Measurements from ENCODE around the gene TRIM38.
"Not testable (repeated sequence)": the region's sequence is repeated elsewhere in the genome, so short reads cannot be mapped to it uniquely, and the experiment has no call there.

Gene TRIM38

DNA sequence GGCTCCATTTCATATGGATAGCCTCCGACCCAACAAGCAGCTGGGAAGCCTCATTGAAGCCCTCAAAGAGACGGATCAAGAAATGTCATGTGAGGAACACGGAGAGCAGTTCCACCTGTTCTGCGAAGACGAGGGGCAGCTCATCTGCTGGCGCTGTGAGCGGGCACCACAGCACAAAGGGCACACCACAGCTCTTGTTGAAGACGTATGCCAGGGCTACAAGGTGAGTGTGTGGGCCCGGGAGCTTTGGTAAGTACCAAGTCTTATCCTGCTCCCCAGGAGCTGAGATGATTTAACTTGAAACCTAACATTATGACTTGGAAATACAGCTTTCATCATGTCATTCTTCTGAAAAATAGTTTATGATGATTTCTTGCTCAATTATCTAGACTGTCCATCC lies 4.1 kb downstream of the TRIM38 start:
- no peak for DNase-seq
- intact Hi-C loops (cut with DNase I), result no loop called here

DNA sequence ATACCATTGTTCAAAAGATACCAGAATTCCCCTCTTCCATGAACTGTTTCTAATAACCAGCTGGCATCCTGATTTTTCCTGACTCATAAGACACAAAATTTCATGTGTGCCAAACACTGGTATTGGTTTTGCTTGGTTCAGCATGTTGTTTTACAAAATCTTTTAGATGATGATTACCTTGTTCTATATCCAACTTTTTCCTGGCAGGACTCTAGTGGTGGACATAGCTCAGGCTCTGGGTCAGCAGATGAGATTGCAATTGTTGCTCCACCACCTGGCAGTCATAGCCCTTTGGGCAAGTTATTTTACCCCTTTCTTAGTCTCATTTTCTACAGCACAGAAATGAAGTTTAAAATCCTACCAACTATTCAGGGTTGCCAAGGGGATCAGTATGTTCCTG lies 6.2 kb downstream of the TRIM38 start:
- intact Hi-C loops (cut with DNase I), result no loop called here
- DNase-seq, result no peak

DNA sequence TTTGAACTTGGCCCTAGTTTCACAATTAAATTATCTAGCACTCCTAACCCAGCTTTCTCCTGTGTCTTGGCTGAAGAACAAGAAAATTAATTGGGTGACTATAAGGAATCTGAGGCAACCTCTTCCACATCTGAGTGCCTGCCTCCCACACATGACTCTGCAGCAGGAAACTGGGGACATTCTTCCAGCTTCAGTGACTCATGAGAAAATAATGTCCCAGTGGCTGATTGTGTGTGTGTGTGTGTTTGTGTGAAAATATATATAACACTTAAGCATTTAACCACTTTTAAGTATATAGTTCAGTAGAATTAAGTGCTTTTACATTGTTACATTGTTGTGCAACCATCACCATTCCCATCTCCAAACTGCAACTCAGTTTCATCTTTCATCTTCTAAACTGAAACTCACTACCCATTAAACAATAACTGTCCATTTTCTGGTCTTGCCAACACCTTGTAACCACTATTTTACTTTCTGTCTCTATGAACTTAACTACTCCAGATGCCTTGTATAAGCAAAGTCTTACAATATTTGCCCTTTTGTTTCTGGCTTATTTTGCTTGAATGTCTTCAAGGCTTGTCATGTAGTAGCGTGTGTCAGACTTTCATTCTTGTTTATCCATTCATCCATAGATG lies 8.7 kb downstream of the TRIM38 start:
- intact Hi-C loops (cut with DNase I), result no loop called here
- peak in 1 of 10 donors; percentile 17 for DNase-seq

DNA sequence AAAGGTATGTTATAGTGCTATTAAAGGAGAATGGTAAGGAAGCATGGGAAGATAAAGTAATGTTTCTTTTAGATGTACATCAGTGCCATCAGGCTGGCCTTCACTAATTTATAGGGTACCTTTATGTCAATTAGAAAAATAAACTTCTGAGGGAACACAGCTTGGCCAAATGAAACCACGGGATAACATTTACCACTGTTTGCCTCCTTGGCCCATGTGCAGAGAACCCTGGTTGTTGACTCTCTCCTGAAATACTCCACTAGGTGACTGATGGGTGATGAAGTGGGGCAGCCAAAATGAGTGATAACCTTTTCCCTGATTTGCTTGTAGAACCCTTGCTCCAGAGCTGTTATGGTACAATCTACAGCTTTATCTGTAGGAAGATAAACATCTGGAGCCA lies 9.5 kb downstream of the TRIM38 start:
- intact Hi-C loops (cut with DNase I), result no loop called here

DNA sequence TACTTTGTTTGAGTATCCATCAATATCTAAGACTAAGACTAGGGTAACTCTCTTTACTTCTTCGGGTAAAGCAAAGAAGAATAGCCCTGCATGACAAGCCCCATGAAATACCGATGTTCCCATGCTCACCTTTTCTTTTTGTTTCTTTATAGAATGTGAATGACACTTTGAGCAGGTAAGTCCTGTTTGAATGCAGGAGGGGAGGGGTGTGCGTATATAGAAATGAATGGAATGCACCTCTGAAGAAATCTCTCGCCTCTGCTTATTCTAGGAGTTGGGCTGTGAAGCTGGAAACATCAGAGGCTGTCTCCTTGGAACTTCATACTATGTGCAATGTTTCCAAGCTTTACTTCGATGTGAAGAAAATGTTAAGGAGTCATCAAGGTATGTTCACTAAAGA lies 10.3 kb downstream of the TRIM38 start:
- no peak for DNase-seq

More for the DNA sequence above, 9.5 kb downstream of the TRIM38 start:
- DNase-seq, result no peak

DNA sequence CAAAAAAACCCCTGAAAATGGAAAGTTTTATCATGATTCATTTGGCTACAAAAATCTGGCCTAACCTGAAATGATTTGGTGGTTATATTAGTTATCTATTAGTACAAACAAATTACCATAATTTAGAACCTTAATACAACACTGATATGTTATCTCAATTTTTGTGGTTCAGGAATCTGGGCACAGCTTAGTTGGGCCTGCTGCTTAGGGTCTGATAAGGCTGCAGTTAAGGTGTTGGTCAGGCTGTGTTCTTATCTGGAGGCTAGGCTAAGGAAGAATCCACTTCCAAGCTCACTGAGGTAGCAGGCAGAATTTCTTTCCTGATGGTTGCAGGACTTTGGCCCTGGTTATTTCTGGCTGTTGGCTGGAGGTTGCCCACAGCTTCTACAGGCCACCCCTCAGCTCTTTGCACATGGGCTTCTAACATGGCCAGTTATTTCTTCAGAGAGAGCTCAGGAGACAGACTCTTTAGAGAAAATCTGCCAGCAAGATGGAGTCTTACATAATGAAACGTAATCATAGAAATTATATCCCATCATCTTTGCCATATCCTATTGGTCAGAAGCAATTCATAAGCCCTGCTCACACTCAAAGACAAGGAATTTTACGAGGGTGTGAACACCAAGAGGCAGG lies 11.4 kb downstream of the TRIM38 start:
- DNase-seq, result no peak
- intact Hi-C loops (cut with DNase I), result no loop called here

More for the DNA sequence above, 10.3 kb downstream of the TRIM38 start:
- intact Hi-C loops (cut with DNase I), result no loop called here

DNA sequence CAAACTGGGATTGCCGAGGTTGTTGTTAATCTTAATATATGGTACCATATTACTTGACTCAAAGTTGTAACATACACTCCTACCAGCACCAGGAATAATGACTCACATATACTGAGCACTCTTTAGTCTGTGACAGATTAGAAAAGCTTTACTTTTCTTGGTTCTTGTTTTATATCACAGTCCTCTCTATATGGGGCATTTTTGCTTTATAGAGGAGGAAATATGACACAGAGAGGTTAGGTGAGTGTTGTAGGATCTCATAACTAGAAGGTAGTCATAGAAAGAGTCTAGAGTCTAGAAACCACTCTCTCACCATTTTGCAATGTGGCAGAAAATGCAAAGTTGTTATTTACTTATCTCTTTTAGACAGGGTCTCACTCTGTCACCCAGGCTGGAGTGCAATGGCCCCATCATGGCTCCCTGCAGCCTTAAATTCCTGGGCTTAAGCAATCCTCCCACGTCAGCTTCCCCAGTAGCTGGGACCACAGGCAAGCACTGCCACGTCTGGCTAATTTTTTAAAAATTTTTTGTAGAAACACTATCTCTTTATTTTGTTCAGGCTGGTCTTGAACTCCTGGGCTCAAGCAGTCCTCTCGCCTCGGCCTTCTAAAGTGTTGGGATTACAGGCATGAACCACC lies 13.4 kb downstream of the TRIM38 start:
- DNase-seq, result no peak
- intact Hi-C loops (cut with DNase I), result no loop called here

DNA sequence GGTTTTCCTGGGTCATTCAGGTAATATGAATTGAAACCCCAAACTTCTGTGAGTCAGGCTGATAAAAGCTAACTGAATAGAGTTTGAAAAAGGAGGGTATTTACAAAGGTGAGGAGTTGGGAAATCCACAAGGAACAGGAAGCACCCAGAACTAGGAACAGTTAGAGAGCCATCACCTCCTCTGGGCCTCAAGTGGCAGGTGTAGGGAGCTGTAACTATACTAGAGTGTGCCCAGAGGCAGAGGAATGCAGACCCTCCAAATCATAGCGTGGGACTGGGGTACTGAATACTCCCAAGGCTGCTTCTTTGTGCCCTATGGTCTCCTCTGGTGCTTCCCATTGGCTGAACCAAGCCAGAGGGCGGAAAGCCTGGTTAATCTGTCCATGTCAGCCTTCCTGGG lies 18.3 kb downstream of the TRIM38 start:
- intact Hi-C loops (cut with DNase I), result no loop called here
- DNase-seq, result no peak

DNA sequence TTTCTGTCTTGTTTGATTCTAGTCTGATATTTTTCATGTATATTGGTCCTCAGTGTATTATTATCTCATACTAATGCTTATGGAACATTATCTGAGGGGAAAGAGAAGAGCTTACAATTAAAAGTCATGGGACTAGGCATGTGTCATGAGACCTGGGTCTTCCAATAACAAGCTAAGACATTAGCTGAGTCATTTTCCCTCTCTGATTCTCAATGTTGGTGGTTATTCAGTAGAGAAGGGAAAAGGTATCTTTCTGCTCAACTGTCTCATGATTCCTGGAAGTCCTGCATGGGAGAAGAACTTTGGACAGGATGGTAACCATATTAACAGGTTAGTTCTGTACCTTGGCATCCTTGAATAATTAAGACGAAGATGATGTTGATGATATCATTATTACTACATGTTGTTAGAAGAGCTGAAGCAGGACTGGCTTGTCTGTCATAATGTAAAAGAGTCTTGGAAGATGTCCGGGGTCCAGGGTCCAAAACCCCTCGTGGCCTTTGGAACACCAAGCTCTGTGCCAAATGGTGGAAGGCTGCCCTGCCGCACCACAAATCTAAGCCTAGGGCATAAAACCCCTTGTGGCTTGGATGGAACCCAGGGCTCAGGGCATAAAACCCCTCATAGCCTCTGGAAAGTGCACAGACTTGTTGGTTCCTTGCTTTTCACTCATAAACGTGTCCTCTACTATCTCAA lies 19.1 kb downstream of the TRIM38 start:
- peak in 1 of 10 donors; percentile 54 for DNase-seq
- intact Hi-C loops (cut with DNase I), result no loop called here

DNA sequence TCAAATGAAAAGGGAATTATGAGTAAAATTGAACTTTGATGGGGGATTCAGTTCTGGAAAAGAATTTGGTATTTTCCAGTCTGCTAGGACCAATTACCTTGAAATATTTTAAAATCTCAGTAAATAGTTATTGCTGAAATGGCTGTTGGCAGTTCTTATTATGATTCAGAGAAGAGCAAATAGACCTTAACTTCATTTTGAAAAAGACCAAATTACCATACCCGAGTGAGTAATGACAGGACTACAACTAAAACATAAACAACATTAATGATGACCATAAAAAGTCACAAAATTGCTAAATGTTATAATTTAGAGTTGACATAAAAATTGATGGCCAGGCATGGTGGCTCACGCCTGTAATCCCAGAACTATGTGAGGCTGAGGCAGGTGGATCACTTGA lies 21.7 kb downstream of the TRIM38 start:
- DNase-seq, result no peak
- intact Hi-C loops (cut with DNase I), result no loop called here

DNA sequence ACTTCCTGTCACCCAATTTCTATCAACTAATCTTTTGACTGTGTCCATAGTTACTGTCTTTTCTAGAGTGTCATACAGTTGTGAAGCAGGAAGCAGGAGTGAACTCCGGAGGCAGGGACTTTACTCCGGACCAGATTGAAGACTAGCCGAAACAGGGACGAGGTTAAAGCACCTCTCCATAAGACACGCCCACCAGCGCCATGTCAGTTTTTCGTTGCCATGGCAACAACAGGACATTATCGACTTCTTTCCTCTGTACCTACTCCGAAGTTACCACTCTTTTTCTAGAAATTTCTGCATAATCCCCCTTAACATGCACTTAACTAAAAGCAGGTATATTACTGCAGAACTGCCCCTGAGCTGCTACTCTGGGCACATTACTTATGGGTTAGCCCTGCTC lies 25.2 kb downstream of the TRIM38 start:
- intact Hi-C loops (cut with DNase I), result no loop called here
- no peak for DNase-seq

DNA sequence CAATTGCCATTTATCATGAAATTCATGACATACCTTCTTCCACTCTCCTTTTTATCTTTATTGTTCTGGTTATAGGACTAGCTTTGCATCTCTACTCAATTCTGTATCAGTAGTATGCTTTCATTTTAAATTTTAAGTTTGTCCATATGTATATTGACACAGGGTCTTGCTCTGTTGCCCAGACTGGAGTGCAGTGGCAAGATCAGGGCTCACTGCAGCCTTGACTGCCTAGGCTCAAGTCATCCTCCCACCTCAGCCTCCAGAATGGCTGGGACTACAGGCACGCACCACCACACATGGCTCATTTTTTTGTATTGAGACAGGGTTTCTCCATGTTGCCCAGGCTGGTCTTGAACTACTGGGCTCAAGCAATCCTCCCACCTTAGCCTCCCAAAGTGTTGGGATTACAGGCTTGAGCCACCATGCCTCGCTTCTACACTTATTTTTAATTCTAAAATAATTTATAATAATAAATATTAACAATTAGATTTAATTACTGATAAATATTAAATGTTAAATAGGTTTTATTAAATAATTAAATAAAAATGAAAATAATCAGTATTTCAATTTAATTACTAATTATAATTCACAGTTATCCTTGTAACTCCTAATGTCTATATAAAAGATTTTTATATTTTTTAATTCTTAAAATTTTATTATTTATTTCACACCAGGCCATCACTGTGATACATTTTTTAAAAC lies 27.7 kb downstream of the TRIM38 start:
- intact Hi-C loops (cut with DNase I), result no loop called here
- no peak for DNase-seq

DNA sequence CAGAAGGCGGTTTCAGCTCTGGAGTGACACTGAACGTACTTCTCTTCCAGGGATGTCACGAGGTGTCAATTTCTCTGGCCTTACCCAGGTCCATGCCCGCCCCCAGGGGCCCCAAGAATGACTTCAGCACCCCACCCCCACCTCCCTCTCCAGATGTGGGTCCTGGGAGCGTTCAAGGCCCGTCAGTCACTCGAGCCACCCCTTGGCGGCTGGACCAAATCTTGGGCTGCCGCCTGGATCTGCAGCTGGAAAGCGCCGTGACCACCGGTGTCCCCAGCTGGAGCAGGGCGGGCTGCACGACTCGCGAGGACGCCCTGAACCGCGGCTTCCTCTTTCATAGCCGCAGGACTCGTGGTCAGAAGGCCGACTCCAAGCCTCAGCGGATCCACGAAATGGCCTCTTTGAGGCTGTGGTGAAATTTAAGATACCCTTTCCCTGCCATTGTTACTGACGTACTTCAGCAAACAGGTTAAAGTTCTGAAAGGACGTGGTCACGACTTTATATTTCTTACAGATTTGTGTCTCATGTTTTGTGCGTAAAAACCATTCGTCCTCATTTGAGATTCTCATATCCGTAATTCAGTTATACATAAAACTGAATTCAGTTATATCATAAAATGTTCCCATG lies 29.3 kb downstream of the TRIM38 start:
- intact Hi-C loops (cut with DNase I), result no loop called here
- peak; percentile 36 to 94 (median 56) for DNase-seq

DNA sequence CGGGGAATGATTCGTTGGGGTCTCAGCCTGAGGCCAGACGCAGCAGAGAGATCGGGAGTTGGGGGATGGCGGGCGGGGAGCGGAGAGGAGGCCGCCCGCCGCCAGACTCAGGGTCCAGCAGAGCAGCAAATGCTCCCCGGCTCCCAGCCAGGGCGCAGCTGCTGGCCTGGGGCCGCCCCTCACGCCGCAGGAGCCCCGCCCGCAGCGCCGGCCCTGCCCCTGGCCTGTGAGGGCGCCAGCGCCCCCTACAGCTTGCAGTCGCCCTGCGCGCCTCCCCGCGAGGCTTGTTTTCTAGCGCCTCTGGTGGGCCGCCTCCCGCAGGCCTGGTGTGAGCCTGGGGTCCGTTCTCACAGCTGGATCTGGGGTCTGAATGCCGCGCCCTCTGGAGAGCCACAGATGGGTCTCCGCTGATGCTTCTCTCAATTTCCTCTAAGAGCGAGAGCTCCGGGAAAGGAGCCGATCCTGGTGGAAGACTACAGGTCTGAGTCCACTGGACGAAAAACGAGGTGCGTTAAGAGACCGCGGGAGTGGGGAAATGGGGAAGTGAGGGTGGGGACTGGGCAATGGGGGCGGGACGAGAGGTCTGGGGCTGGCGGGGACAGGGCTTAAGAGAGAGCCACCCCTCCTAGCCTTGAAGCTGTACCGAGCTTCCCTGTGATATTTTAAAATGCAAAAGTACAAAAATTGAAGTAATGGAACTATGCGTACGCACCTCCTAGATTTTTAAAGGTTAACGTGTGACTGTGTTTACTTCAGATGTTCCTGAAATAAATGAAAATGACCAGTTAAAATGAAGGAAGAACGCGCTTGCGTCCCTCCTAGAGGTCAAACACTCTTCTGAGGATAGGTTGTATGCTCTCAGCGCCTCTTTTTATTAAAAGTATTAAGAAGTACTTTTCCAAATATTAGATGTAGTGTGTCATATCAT lies 30.1 kb downstream of the TRIM38 start:
- DNase-seq, result peak; percentile 85 to 99 (median 92)
- intact Hi-C loops (cut with DNase I), result no loop called here

DNA sequence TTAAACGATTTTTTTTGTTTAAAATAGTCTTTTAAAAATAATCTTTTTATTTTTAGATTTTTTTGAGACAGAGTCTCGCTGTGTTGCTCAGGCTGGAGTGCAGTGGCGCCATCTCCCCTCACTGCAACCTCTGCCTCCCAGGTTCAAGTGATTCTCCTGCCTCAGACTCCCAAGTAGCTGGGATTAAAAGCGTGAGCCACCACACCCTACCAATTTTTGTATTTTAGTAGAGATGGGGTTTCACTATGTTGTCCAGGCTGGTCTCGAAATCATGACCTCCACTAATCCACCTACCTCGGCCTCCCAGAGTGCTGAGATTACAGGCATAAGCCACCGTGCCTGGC lies 30.7 kb downstream of the TRIM38 start:
- DNase-seq; intact Hi-C loops (cut with DNase I): not testable (repeated sequence)

DNA sequence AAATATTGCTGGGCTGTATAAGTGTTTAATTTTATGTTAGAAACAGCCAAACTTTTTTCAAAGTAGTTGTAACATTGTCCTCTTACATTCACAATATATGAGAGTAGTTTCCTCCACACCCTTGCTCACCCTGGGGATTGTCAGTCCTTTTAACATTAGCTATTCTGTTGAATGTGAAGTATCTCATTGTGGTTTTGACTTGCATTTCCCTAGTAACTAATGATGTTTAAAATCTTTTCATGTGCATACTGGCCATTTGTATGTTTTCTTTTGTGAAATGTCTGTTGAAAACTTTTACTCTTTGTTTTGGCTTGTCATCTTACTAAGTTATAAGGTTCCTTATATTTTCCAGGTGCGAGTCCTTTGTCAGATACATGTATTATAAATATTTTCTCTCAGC lies 32.9 kb downstream of the TRIM38 start:
- intact Hi-C loops (cut with DNase I), result no loop called here

DNA sequence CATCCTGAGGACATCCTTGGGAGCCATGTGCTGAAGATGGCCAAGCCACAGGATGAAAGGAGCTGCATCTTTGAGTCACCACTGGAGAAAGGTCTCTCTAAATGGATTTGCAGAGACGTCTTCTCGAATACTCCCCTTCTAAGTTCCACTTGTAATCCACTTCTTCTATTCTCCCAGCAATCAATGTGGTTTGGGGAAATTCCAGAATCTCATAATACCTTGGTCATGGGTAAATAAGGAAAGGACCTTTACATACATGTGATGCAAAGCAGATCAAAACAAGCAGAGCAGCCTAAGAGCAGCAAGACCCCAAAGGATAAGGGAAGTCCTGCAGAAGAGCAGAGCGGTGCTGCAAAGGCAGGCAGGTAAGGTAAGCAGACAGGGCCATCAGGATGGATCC lies 35.3 kb downstream of the TRIM38 start:
- intact Hi-C loops (cut with DNase I), result no loop called here

More for the DNA sequence above, 32.9 kb downstream of the TRIM38 start:
- DNase-seq, result no peak

DNA sequence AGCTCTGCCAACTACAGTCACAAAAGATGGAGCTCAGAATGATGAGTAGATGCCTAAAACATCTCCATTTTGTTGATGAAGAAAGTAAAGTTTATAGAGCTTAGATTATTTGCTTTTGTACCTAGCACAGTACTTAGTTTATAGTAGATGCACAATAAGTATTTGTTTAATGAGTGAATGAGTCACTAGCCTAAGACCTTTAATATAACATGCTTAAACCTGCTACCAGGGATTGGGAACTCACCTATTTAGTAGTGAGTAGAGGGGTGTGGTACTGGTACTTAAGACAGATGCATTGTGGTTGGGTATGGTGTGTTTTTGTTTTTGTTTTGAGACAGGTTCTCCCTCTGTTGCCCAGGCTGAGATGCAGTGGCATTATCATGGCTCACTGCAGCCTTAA lies 35.8 kb downstream of the TRIM38 start:
- intact Hi-C loops (cut with DNase I), result no loop called here
- no peak for DNase-seq

More for the DNA sequence above, 35.3 kb downstream of the TRIM38 start:
- DNase-seq, result no peak

DNA sequence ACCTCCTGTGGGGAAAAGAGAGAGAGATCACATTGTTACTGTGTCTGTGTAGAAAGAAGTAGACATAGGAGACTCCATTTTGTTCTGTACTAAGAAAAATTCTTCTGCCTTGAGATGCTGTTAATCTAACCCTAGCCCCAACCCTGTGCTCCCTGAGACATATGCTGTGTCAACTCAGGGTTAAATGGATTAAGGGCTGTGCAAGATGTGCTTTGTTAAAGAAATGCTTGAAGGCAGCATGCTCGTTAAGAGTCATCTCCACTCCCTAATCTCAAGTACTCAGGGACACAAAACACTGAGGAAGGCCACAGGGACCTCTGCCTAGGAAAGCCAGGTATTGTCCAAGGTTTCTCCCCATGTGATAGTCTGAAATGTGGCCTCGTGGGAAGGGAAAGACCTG lies 36.6 kb downstream of the TRIM38 start:
- intact Hi-C loops (cut with DNase I); DNase-seq: not testable (repeated sequence)
